ENCODE measurements around the gene SP1.
"Not testable (repeated sequence)": the region's sequence is repeated elsewhere in the genome, so short reads cannot be mapped to it uniquely, and the experiment has no call there.

Gene SP1

DNA sequence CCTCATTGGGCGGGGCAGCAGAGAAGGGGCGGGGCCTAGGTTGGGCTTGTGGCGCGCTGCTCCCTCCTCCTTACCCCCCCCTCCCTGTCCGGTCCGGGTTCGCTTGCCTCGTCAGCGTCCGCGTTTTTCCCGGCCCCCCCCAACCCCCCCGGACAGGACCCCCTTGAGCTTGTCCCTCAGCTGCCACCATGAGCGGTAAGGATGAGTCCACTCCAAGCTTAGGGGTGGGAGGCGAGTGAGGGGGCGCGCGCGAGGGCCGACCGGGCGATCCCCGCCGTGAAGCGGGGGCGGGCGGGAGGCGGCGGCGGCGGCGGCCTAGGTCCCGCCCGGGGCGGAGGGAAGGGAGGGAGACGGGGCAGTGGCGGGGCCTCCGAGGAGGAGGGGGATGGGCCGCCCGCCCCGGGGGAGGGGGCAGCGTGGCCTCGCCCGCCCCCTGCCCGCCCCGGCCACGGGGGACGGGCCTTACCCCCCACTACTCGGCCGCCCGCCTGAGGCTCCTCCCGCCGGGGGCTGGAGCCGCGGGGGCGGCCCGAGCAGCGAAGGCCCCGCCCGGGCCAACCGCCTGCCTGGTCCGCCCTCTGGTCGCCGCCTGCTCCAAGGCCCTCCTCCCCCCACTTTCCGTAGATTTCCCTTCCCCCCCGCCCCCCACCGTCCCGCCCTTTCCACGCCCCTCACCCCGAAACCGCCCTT lies at the start of gene SP1:
Gene SP1, plus strand, starts transcription at position 73 of the 690 bp plus-strand sequence. Its CDS starts 116 bp downstream, at position 189.
- DNase-seq (ENCODE audit: low read depth in 2 of 2): peak; percentile 85 to 99

- no peak for DNase-seq (ENCODE audit: low read depth in 2 of 2)
Measured at GRCh38 chr12:53330671-53331070, 49.3 kb upstream of the SP1 start.

DNA sequence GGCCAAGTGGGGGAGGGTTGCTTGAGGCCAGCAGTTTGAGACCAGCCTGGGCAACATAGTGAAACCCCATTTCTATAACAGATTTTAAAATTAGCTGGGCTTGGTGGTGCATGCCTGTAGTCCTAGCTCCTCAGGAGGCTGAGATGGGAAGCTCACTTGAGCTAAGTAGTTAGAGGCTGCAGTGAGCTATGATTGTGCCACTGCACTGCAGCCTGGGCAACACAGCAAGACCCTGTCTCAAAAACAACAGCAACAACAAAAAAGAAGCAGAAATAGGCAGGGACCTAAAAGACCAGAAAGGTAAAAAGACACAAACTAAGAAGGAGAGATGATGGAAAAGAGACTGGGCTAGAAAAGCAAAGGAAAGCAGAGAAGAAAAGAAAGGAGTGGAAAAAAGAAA lies 47.6 kb upstream of the SP1 start:
- DNase-seq (ENCODE audit: low read depth in 2 of 2): not testable (repeated sequence)

DNA sequence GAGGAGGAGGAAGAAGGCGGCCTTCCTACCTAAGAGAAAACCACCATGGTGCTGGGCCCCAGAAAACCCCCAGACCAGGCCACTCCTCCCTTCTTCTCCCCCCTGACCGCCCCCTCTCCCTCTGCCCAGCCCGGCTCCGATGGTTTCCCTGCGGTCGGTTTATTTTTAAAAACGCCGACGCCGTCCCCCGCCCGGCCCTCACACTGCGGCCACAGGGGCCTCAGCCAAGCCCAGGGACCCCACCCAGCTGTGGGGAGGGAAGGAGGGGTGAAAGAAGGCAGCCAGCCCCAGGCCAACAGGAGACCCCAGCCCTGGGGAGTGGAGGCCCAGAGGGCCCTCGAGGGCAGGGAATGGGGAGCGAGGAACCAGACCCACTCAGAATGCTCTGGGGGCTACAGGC lies 47.2 kb upstream of the SP1 start:
- no peak for DNase-seq (ENCODE audit: low read depth in 2 of 2)

DNA sequence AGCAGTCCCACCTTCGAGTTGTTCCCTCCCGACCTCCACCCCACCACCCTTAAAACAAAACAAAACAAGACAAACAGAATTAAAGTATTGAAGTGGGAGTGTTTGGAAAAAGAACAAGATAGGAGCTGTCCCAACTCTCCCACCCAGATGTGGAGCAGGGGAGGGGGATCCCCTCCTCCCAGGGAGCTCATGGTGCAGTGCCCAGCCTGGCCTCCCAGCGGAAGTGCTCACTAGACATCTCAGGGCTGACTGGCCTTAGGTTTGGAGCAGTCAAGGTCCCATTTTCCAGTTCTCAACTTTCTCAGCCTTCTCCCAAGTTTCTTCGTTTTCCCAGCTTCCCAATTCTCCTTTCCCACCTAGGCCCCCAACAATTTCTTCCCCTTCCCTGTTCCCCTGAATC lies 46.7 kb upstream of the SP1 start:
- DNase-seq (ENCODE audit: low read depth in 2 of 2): no peak

DNA sequence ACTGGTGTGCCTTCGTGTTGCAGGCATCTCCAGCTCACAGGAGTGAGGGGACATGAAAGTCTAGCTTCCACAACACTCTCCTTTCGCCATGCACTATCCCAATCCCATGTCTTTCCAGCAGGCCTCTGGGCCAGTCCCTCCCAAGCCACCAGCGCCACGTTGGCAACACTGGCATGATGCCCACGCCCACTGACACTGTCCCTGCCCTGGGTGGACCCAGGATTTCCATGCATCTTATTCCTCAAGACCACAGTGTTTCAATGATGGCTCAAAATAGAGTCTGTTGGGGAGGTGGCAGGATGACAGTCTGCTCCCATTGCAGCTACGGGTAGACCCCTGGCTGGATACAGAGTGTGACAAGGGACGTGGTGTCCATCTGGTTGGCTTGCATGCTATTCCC lies 46.1 kb upstream of the SP1 start:
- DNase-seq (ENCODE audit: low read depth in 2 of 2): no peak

GRCh38 chr12:53334822-53335221 lies 45.2 kb upstream of the SP1 start:
- DNase-seq (ENCODE audit: low read depth in 2 of 2): no peak

- no peak for DNase-seq (ENCODE audit: low read depth in 2 of 2)
Measured at GRCh38 chr12:53336181-53336681, 43.7 kb upstream of the SP1 start, which contains the start of gene SP7. TSS of gene SP7 (minus strand) at chr12:53336354. CDS start at chr12:53335646, 708 bp downstream.

DNA sequence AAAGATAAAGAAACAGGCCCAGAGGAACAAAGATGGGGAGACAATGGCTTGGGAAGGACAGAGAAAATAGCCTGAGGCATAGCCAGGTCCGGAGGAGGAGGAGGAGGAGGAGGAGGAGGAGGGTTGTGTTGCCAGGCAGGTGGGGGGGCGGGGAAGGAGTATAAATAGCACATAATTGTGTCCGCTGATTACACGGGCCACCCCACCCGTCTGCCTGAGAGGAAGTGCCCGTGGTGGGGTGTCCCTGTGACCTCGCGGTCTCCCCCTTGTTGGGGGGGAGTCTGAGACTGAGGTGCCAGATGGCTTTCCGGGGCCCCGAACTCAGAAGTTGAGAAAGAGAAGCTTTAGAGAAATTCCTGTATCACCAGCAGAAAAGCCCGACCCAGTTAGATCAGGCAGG lies 42.0 kb upstream of the SP1 start:
- no peak for DNase-seq (ENCODE audit: low read depth in 2 of 2)

DNA sequence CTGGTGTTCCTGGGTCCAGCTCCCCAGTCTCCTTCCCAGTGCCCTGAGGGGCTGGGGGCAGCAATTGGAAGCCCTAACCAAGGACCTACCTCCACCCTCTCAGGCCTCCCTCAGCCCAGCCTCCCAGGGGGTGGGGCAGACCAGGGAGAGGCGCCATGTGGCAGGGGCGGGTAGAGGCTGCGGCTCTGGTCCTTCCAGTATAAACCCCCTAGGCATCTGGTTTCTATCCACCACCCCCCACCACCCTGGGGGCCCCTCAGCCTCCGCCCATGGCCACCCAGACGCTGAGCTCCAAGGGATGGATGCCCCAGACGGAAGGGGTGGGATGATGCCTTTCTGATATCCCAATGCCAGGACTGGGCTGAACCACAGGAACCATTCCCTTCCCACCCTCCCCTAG lies 41.1 kb upstream of the SP1 start:
- DNase-seq (ENCODE audit: low read depth in 2 of 2): no peak

- no peak for DNase-seq (ENCODE audit: low read depth in 2 of 2)
Measured at GRCh38 chr12:53340398-53340797, 39.6 kb upstream of the SP1 start.

- no peak for DNase-seq (ENCODE audit: low read depth in 2 of 2)
Measured at GRCh38 chr12:53343449-53343848, 36.5 kb upstream of the SP1 start.

DNA sequence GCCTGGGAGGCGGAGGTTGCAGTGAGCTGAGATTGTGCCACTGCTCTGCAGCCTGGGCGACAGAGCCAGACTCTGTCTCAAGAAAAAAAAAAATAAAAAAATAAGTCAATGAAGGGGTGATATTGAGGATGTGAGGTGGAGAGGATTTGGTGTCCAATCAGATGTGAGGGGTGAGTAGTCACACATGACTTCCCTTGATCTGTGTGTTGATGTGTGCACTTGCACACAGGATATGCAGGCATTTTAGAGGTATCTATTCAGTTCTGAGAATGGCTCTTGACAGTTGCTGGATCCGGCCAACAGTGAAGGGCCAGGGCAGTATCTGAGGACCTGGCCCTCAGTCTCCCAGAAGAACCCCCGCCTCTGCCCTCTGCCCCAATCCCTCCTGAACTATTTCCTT lies 36.0 kb upstream of the SP1 start:
- DNase-seq (ENCODE audit: low read depth in 2 of 2): no peak

GRCh38 chr12:53344487-53344823 lies 35.5 kb upstream of the SP1 start:
- no peak for DNase-seq (ENCODE audit: low read depth in 2 of 2)

DNA sequence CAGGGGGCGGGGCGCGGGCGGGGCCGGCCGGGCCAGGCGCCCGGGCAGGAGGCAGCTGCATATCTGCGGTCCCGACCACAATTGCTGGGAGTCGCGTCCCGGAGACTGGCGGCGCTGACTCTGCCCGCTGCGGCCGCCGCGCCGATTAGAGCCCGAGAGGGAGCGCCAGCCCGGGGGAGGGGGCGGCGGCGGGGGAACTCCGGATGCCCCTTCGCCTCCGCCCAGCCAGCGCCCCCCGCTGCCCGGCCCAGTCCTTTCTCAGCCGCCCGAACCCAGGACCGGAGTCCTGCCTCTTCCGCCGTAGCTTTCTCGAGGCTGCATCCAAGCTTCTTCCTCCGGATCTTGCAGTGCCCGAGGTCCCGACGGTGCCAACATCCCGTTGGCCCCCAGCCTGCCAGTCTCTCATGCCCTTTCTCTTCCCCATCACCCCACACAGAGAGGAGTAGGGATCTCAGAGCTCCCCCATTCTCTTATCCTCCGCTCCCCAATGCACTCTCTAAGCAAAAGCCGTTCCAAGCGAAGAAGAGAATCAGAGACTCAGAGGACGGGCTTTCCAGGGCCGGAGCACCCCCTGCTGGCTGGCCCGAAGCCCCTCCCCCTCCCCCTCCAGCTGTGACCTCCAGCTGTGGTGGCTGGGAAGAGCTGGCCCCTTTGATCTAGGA lies 35.0 kb upstream of the SP1 start:
- peak; percentile 64 to 75 for DNase-seq (ENCODE audit: low read depth in 2 of 2)

DNA sequence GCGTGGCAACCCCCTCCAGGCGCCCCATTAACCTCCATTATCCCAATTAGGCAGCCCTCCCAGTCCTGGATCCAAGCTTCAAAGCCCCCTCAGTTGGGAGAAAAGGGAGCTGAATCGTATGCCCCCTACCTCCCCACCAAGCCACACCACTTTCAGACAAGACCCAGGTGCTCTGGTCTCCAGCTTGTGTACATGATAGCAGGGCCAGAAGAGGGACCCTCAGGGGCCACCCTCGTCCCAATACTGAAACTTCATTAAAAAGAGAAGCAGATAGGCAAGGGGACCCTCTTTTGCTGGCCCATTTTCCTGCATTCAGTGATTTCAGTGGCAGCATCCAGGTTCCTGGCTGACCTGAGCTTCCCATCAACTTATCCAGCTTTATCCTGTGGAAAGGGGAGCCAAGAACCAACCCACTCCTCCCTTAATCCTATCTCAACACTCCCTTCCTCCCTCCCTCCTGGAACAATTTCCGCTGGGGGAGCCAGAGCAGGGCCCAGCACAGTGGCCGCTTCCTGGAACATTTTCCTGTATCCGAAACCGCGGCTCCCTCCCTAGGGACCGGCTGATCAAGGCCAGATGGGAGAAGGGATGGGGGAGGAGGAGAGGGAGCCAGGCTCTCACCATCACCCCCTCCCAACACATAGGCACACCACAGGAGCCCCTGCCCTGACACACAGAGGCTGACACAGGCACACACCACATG lies 34.3 kb upstream of the SP1 start:
- no peak for DNase-seq (ENCODE audit: low read depth in 2 of 2)

- DNase-seq (ENCODE audit: low read depth in 2 of 2): no peak
Measured at GRCh38 chr12:53346491-53346890, 33.5 kb upstream of the SP1 start.

DNA sequence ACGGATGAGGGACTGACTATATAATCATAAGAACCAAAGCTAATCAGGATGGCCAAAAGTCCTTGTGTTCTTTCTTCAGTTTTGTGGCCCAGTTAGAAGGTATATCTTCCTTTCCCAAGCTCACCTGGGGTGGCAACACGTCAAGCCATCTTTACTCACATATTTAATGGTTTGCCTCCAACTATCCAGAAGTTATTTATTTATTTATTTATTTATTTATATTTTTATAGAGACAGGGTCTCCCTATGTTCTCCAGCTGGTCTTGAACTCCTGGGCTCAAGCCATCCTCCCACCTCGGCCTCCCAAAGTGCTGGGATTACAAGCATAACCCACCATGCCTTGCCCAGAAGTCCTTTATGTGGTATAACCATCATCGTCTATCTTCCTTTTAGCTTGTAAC lies 32.1 kb upstream of the SP1 start:
- DNase-seq (ENCODE audit: low read depth in 2 of 2): no peak

DNA sequence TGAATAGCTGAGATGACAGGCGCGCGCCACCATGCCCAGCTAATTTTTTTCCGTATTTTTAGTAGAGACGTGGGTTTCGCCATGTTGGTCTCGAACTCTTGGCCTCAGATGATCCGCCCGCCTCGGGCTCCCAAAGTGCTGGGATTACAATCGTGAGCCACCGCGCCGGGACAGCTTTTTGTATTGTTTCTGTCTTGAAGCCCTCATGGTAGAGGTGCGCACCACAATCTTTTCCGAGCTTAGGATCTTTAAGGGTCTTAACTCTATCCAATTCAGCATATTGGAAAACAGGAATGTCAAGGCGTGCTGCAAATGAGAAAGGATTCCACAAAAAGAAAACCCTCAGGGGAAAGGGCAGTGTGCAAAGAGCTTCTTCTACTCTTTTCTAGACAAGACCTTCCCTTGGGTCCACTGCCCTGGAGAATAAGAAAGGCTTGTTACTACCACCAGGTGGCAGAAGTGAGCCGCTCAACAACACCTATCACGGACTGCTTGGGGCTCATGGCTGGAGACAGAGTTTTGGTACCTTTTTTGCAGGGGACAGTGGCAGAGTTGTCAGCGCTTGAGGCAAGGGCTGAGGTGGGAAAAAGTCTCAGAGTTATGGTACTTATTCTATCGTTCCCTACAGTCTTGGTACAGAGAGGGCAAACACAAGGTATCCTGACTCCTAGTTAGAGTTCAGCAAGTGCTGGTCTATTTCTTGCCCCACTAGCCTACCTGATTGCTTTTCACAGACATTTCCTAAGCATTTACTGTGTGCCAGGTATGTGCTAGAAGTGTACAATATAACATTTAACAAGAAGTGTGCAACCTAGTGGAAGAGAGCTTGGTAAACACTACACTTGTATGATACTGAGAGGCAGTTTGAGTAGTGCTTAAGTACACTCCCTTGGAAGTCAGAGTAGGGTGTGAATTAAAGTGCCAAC lies 27.4 kb upstream of the SP1 start:
- DNase-seq (ENCODE audit: low read depth in 2 of 2): peak; percentile 71 to 75

- DNase-seq (ENCODE audit: low read depth in 2 of 2): no peak
Measured at GRCh38 chr12:53353257-53353655, 26.7 kb upstream of the SP1 start.

- DNase-seq (ENCODE audit: low read depth in 2 of 2): no peak
Measured at GRCh38 chr12:53355121-53355520, 24.9 kb upstream of the SP1 start.
